ENCODE measurements around the gene MAPK10. TPM values are rescaled to one million over a fixed set of nuclear protein-coding genes. Genes with fewer than 3 reads are reported as not detected.

The MAPK10 gene
- total RNA-seq, 1 experiment from 2014 or later, result 4.7 TPM

DNA sequence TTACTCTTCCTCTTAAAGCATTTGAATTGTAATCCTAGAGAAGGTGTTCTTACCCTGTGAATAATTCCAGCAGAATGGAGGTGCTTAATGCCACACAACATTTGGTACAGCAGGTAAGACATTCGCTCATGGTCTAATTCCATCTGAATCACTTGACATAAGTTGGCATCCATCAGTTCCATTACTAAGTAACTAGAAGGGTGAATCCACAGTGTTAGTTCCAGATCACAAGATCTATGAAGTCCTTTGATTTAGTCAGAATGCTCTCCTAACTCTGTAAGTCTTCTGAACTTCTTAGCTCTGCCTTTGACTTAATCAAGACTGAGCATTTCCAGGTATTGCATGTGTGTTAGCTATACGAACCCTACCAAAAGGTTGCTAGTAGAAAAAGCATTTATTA lies 258.0 kb downstream of the MAPK10 start:
- Histone ChIP-seq H3K4ac (ENCODE audit: low read depth, low read length) (no peak overlapping the region), H2AK5ac (ENCODE audit: insufficient read length, low read length) (no peak overlapping the region), H3K56ac (ENCODE audit: insufficient read length, low read depth, low read length) (no peak overlapping the region), H3K4me1 (ENCODE audit: insufficient read depth, low read length) (no peaks in the 10 kb centered on the region), H3K9me3 (ENCODE audit: control insufficient read depth, low read depth, low read length) (no peaks in the 10 kb centered on the region), H2BK120ac (ENCODE audit: low read depth, low read length, poor library complexity, severe bottlenecking) (no peak overlapping the region), H3T11ph (ENCODE audit: low read length) (no peak overlapping the region), H2BK5ac (ENCODE audit: insufficient read length, low read length) (no peak overlapping the region), H4K20me1 (ENCODE audit: control insufficient read depth, insufficient read depth, insufficient read length) (no peaks in the 10 kb centered on the region), H4K8ac (replicated peaks; ENCODE audit: insufficient read length, low read depth, low read length) (no peak overlapping the region), H3K27ac (ENCODE audit: insufficient read length, low read depth, low read length) (no peak overlapping the region), H3K18ac (ENCODE audit: insufficient read length, low read depth, low read length) (no peak overlapping the region), H2AFZ (ENCODE audit: low read length) (no peak overlapping the region), H3K4me2 (ENCODE audit: insufficient read depth, insufficient read length, low read length) (no peak overlapping the region), H4K91ac (ENCODE audit: insufficient read length, low read depth, low read length) (no peak overlapping the region), H3K9ac (ENCODE audit: extremely low read depth, insufficient read length, low read length) (no peak overlapping the region), H2BK12ac (ENCODE audit: insufficient read length, low read depth, low read length) (no peak overlapping the region), H3K23ac (ENCODE audit: insufficient read length, low read depth, low read length) (no peak overlapping the region), H3K14ac (ENCODE audit: insufficient read depth, low read length) (no peak overlapping the region), H3K23me2 (ENCODE audit: insufficient read length, low read depth, low read length, poor library complexity, severe bottlenecking) (no peaks in the 10 kb centered on the region), H2BK15ac (ENCODE audit: low read depth, low read length) (no peak overlapping the region), H3K79me2 (ENCODE audit: insufficient read depth, low read length) (no peaks in the 10 kb centered on the region), H2BK20ac (ENCODE audit: low read depth, low read length, poor library complexity, severe bottlenecking) (no peak overlapping the region), H3K79me1 (ENCODE audit: insufficient read depth, low read depth, low read length, poor library complexity, severe bottlenecking) (no peaks in the 10 kb centered on the region), H3K27me3 (ENCODE audit: insufficient read depth, low read length) (no peaks in the 10 kb centered on the region), H4K5ac (ENCODE audit: insufficient read length, low read depth, low read length) (no peak overlapping the region)
- Mint-ChIP-seq H3K4me3 (no peak overlapping the region), H3K36me3 (ENCODE audit: insufficient read depth in 1 of 3, low read depth in 3 of 3) (no peaks in the 10 kb centered on the region), H3K9me3 (no peaks in the 10 kb centered on the region), H3K27ac (no peak overlapping the region), H3K27me3 (ENCODE audit: low read depth) (no peaks in the 10 kb centered on the region), H3K4me1 (peaks cover 5 to 10% of the 10 kb centered on the region in 2 experiments; a peak in 3 of 4 replicates)
- DNase-seq, result no peak
- no peak for TF ChIP-seq CTCF (conservative IDR thresholded peaks at IDR 0.05)
- no CpG with 5 or more reads among the region's 2 CpGs for WGBS (ENCODE audit: extremely low coverage, insufficient read length, low lambda C conversion rate)
